Measurements from ENCODE around the gene ABCF3. TPM values are rescaled to one million over a fixed set of nuclear protein-coding genes. Genes with fewer than 3 reads are reported as not detected.

ABCF3 gene
- total and polyA plus RNA-seq, 2 of the 13 experiments (the other 11 are each of a cell fraction or from before 2014, with no cell fraction given) = 38.8 to 46.5 TPM

DNA sequence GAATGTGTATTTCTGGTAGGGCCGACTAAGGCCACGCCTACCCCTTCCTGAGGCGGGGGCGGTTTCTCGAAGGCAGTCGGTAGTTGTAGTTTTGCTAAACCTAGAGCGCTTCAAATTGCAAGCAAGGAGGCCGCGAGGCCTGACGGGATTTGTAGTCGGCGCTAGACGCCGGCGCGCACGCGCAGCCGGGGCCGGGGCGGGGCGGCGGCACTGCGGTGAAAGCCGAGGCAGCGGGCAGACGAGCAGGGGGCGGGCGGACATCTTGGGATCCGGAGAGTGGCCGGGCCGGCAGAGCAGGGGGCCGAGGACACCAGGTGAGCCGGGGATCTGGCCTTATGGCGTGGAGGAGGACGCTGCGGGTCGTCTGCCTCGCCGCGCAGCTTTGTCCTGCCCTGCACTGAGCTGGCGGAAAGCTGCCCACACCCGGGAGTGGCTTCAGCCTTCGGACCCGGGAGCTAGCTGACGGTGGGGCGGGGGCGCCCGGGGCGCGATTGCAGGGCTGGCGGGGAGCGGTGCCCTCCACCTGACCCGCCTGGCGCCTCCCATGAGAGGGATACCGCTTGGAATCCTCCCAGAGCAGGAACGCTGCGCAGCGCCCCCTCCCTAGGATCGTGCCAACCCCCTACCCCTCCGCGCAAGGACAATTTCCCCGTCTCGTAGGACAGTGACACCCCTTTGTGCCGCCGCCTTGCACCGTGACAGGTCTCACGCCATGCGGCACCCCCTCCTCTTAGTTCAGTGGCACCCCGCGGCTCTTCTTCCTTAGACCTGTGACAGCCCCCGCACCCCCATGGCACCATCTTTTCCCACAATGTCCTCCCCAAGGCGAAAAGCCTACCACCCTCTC lies 11.1 kb upstream of the ABCF3 start, which contains the start of gene AP2M1 (continued):
- TF ChIP-seq, protein P1, sequence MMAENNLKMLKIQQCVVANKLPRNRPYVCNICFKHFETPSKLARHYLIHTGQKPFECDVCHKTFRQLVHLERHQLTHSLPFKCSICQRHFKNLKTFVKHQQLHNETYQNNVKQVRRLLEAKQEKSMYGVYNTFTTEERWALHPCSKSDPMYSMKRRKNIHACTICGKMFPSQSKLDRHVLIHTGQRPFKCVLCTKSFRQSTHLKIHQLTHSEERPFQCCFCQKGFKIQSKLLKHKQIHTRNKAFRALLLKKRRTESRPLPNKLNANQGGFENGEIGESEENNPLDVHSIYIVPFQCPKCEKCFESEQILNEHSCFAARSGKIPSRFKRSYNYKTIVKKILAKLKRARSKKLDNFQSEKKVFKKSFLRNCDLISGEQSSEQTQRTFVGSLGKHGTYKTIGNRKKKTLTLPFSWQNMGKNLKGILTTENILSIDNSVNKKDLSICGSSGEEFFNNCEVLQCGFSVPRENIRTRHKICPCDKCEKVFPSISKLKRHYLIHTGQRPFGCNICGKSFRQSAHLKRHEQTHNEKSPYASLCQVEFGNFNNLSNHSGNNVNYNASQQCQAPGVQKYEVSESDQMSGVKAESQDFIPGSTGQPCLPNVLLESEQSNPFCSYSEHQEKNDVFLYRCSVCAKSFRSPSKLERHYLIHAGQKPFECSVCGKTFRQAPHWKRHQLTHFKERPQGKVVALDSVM (CRISPR knock-in tag; IDR thresholded peaks at IDR 0.05) = no peak

DNA sequence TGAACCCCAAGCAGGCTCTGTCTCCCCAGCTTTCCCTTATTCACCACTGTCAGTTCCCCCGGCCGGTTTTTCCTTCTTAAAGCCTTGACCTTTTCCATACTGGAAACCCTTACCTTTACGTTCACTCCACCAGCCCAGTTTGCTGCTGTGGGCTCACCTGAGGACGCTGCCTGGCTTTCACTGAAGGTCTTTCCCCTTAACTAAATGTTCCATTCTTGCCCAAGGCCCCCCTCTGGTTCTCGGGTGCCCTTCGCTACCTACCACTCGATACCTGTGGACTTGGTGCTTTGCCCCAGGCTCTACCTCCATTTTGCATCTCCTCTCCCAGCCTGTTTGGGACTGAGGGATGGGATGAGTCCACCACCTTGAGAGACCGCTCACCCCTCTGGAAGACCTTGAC lies 10.5 kb upstream of the ABCF3 start:
- WGBS (ENCODE audit: low lambda C conversion rate) = 11% methylated on average over 8 of the region's 8 CpGs
- TF ChIP-seq FOSL2 (CRISPR knock-in tag; IDR thresholded peaks at IDR 0.05) (no peak), CBFB (CRISPR knock-in tag; IDR thresholded peaks at IDR 0.05) (no peak), KDM5B (CRISPR knock-in tag; IDR thresholded peaks at IDR 0.05; ENCODE audit: borderline replicate concordance) (no peak), HNRNPLL (IDR thresholded peaks at IDR 0.05; ENCODE audit: low read depth, low read length, poor library complexity, severe bottlenecking) (no peak), ZNF253 (CRISPR knock-in tag; IDR thresholded peaks at IDR 0.05; ENCODE audit: borderline replicate concordance) (no peak), AGO1 (IDR thresholded peaks at IDR 0.05; ENCODE audit: low read depth, low read length, poor library complexity, severe bottlenecking) (no peak), ZC3H13 (CRISPR knock-in tag; IDR thresholded peaks at IDR 0.05) (no peak)
- TF ChIP-seq, protein P2, sequence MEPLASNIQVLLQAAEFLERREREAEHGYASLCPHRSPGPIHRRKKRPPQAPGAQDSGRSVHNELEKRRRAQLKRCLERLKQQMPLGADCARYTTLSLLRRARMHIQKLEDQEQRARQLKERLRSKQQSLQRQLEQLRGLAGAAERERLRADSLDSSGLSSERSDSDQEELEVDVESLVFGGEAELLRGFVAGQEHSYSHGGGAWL (CRISPR knock-in tag; IDR thresholded peaks at IDR 0.05) = no peak
- BruUV-seq (replicated peaks) = no TSS peak
- H3K4me1 ChIP-seq (ENCODE audit: insufficient read depth, low read length) = peaks cover 24% of the 10 kb centered on the region
- DNase-seq (ENCODE audit: low spot score) = no peak
- in situ Hi-C loops (cut with HindIII; ENCODE audit: extremely low pct_ligation_motif_present, low pct_unique_long_range_greater_than_20kb) (no loop called here), intact Hi-C loops (cut with micrococcal nuclease; ENCODE audit: unreplicated experiment) (loop anchor here (2.0 kb wide), 1 partner anchor 19 kb away; no protein-coding TSS in a partner anchor)
- H3K27me3 ChIP-seq (ENCODE audit: control insufficient read depth in 1 of 2, insufficient read depth in 2 of 2, low read length in 2 of 2) = no peaks in the 10 kb centered on the region; a peak in 1 of 5 replicates
- peak overlapping the region; percentile 98 for H3K9ac ChIP-seq (ENCODE audit: insufficient read depth, low read depth, low read length)
- peaks cover 23% of the 10 kb centered on the region for H3K79me2 ChIP-seq (ENCODE audit: insufficient read depth, low read length)
- peak overlapping the region; percentile 97 to 99 (median 99) for H3K4me3 ChIP-seq (replicated peaks in 1 of 3; ENCODE audit: insufficient read depth in 1 of 3, low read depth in 2 of 3, low read length in 3 of 3)
- FAIRE-seq = no peak
- H2AFZ ChIP-seq (ENCODE audit: low read length) = no peak overlapping the region
- H4K20me1 ChIP-seq (ENCODE audit: insufficient read depth, low read length) = no peaks in the 10 kb centered on the region; the same call in 1 of the 2 replicates
- H3K9me3 ChIP-seq (ENCODE audit: low read length) = no peaks in the 10 kb centered on the region
- POLR2A ChIA-PET = interaction anchor here (0.7 to 2.4 kb wide), 3 partner anchors 9 to 10 kb away, joined by 3 to 23 read pairs (median 17); partner anchors contain the start of gene ABCF3
- peaks cover 27 to 50% of the 10 kb centered on the region in 2 experiments for H3K36me3 ChIP-seq (replicated peaks in 1 of 2; ENCODE audit: control insufficient read depth in 1 of 2, insufficient read depth in 2 of 2, low read length in 2 of 2)
- peak overlapping the region; percentile 77 for H3K27ac ChIP-seq (ENCODE audit: extremely low read length, insufficient read depth, low read length)
- H3K4me2 ChIP-seq (ENCODE audit: low read depth, low read length) = peak overlapping the region; percentile 95
- CTCF ChIA-PET (ENCODE audit: low intra/inter-chr PET ratio, low total read pairs) = no interaction called here
- peak; percentile 9; the same call in 2 of the 3 replicates for ATAC-seq

Measured in HepG2 (cell line).